Urothelium cell line (cell line): Measurements from ENCODE around the gene SHC3.

Experiments used
- DNase-seq: peaks from one replicate; pipeline ENCODE4 v3.0.0; 2011; ENCODE audit warnings: low spot score, mixed read lengths
- FAIRE-seq: peaks from 2 replicates; lab custom pipeline; 2011; peaks lifted over from hg19 to GRCh38; lab: Jason Lieb, UNC

Gene SHC3

DNA sequence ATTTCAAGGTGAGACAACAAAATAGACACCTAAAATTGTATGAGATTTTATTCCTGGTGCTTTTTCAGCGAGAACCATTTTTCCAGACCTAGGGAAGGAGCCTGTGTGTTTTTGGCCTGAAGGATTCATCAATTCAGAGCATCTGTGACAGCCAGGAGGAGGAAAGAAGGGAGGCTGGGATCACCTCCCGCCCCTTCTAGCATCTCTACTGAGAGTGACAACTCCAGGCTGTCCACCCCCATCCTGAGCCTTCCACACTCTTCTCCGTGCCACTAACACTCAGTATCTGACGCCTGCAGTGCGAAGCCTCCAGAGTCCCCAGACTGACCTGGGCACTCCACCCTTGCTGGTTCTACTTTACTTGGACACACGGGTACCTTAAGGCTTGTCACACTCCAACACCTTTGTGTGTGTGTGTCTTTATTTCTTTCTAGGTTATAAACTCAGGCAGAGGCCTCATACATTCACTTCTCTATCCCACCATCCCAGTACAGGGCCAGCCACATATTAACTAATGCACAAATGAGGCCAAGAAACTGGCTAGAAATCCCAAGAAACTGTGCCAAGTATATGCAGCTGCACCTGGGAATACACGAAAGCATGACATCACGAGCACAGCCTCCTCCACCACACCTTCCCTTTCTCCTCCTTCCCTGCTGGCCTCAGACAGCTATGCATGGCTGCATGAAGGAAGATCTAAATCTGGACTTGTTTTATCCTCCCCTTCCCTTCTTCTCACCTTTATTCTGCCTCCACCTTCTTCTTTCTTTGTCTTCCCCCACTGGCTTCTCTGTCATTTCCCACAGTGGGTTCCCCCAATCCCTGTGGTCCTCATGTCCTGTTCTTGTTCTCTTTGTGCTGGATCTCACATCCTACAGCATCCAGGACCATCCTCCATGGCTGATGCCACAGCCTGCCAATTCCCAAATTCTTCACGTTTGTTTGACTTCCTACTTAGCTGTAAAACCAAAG lies 171.3 kb downstream of the SHC3 start:
- FAIRE-seq: no peak

DNA sequence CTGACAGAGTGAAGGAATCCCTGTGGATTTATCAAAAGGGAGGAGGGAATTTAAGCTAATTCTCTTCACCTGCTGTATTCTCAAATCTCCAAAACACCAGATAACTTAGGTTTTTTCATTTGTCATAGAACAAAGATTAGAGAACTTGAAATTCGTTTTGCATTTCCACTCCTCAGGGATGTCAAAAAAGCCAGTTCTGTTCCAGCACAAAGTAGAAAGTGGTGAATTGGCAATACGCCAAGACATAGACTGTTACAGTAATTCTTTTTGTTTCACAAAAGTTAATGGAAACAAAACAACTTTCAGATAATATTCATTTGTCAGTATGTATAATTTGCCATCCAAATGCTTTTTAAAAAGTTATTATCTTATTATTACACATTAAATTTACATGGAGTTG lies 172.4 kb downstream of the SHC3 start:
- no peak for DNase-seq
- FAIRE-seq: no peak

More for the DNA sequence above, 171.3 kb downstream of the SHC3 start:
- no peak for DNase-seq

DNA sequence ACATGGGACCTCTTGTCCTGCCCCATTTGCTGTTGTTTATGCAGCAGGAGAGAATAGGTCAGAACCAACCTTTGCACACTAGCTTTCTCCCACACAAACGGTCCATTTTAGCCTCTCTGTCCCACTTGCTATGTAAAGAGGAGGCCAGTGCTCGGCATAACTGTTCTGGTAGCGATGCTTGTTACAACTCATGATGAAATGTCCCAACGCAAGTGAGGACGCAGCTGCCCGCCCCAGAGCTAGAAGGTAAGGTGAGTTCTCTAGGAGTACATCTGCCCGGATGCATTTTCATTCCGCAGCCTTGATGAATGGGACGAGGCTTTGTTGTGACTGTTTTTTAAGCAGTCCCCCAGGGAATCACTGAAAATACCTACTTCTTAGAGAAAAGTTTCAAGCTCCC lies 173.3 kb downstream of the SHC3 start:
- no peak for FAIRE-seq
- DNase-seq: no peak

DNA sequence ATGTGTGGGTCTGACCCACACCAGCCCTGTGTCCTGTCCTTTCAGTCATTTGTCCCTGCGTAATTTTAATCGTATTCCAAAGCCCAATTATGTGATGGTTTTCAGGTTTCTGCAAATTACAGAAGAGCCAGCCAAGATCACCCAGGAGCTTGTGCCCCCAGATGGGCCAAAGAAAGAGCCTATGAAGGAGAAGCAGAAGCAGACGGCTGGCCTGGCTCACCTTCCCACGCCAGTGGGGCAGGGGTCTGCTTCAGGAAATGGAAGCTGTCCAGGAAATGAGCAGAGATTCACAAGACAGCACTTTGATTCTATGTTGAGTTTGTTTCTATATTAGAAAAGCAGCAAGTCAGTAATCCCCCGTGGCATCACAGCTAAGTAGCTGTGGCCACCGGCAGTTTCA lies 175.6 kb downstream of the SHC3 start:
- DNase-seq (no peak), FAIRE-seq (no peak)

DNA sequence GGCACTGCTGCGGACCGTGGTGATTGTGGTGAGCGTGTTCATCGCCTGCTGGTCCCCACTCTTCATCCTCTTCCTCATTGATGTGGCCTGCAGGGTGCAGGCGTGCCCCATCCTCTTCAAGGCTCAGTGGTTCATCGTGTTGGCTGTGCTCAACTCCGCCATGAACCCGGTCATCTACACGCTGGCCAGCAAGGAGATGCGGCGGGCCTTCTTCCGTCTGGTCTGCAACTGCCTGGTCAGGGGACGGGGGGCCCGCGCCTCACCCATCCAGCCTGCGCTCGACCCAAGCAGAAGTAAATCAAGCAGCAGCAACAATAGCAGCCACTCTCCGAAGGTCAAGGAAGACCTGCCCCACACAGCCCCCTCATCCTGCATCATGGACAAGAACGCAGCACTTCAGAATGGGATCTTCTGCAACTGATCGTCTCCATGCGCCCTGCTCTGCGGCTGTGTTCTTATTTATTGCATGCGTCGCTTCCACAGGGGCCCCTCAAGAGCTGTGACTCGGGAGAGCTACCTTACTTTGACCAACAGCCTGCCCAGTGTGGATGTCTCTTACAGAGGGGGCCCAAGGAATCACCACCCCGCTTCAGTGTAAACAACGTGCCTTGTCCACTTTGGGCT lies 176.6 kb downstream of the SHC3 start:
- peak; percentile 44 for FAIRE-seq
- no peak for DNase-seq

DNA sequence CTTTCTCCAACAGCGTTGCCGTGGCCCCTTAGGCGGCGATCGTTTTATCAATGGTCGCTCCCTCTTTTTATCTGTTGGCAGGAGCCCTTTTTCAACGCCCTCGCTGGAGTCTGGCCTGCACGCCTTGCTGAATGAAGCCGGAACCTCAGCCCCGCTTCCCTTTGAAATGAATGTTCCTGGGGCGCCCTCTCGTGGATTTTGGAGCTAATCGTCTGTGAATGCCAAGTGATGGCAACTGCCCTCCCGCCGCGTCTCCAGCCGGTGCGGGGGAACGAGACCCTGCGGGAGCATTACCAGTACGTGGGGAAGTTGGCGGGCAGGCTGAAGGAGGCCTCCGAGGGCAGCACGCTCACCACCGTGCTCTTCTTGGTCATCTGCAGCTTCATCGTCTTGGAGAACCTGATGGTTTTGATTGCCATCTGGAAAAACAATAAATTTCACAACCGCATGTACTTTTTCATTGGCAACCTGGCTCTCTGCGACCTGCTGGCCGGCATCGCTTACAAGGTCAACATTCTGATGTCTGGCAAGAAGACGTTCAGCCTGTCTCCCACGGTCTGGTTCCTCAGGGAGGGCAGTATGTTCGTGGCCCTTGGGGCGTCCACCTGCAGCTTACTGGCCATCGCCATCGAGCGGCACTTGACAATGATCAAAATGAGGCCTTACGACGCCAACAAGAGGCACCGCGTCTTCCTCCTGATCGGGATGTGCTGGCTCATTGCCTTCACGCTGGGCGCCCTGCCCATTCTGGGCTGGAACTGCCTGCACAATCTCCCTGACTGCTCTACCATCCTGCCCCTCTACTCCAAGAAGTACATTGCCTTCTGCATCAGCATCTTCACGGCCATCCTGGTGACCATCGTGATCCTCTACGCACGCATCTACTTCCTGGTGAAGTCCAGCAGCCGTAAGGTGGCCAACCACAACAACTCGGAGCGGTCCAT lies 177.4 kb downstream of the SHC3 start:
- DNase-seq (peak; percentile 83), FAIRE-seq (no peak)

DNA sequence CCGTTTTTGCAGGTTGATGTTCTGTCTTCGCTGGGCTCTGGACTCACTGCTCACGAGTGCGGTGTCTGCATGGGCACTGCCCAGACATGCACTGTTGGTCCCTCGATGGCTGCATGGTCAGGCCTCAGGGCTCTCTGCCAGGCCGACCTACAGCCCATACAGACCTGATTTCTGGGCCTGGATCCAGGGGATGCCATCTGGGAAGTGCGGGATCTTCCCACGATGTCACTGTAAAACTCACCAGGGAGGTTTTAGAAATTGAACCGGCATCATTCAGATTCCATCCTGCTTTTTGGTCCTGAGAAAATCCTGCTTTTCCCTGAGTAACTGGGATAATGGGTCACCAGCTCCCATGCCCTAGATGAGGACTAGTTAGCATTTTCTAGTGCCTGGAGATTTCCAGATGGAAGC lies 178.2 kb downstream of the SHC3 start:
- DNase-seq (no peak), FAIRE-seq (no peak)

DNA sequence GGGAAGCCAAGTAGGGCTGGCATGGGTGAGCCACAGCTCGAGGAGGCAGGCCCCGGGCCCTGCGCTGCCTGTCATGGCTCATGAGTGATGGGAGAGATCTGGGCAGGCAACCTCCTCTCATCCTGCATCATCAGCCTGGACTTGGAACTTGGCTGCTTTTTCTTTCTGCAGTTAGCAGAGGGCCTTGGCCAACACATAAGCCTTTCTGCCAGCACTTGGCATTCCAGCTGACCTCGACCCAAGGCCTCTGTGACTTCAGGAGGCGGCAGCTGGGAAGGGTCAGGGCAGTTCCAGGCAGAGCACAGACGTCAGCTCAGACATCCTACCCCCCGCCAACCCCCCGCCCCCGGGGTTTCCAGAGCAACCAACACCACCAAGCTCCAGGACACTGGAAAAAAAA lies 179.7 kb downstream of the SHC3 start:
- no peak for DNase-seq
- no peak for FAIRE-seq

DNA sequence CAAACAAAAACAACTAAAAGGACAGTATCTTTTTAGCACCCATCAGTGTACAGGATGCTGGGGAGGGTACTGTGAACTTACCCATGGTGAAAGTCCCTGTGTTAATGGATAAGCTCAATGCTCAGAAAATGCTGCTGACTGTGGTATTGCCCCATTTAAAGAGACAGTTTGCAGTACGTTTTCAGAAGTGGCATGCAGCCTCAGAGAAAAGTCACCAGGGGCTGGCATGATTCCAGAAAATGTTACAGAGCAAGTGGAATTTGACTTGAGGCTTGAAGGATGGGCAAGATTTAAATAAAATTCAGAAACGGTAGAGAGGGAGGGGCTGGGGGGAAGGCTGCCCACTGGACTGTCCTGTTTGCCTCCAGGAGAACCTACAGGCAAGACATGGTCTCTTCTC lies 180.1 kb downstream of the SHC3 start:
- DNase-seq (no peak), FAIRE-seq (no peak)

DNA sequence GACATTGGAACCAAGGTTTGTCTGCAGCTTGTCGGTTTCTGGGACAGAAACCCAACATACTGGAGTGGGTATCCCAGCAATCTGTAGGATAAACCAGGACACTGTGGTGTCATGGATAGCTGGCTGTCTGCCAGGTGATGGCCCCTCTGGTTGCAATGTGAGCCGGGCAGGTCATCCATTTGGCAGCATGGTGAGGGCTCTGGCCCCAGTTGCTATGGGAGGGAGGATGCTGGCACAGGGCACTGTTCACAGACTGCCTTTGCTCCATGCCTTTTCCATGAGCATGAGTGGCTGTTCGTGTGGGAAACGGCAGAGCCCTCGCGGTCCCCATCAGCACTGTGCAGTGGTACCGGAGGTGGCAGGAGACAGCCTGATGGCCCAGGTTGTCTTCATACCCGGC lies 181.0 kb downstream of the SHC3 start:
- DNase-seq (no peak), FAIRE-seq (no peak)

DNA sequence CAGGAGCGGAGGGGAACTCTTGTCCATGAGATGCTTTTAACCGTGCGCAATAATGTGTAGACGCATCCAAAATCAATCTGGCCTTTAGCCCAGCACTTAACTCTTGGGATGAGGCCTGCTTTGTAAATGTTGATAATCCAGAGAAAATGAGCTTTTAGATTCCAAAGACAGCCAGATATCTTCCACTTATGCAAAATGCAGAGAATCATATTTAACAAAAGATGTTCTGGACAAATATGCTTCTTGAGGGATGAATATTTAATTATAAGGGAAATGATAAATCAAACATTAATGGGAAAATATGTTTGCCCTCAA lies 181.7 kb downstream of the SHC3 start:
- DNase-seq (no peak), FAIRE-seq (no peak)

DNA sequence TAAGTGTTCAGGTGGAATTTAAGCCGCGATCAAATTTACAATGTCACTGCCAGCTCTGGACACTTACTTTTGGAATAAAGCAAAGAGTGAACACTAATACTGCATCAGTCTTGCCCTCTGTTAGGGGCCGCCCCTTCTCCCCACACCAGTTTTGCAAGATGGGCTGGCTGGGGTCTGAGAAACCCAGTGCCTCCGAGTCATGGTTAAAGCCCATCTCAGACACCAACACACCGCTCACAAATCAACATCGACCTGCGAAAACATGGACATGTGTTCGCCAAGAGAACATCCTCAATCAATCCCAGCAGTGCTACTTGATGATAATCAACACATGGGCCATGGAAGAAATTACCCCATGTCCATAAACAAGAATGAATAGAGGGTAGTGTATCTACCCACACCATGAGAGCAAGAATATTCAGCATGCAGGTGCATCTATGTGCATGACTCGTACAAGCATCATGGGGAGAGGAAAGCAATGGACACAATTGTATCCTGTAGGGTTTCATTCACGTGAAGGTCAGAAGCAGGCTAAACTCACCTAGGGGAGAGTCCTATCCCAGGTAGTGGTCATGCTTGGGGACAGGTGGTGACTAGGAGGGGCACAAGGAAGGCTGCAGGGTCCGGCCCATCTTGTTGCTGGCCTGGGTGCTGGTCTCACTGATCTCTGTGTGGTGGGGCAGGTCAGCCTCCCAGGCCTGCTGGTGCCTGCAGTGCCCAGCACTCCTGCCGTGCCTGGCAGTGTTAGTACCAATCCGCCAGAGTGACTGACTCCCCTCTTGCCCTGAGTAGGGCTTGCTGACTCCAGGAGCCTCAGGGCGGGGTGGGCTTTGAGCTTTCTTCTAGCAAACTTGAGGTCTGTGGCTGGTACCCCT lies 182.3 kb downstream of the SHC3 start:
- no peak for FAIRE-seq
- no peak for DNase-seq

DNA sequence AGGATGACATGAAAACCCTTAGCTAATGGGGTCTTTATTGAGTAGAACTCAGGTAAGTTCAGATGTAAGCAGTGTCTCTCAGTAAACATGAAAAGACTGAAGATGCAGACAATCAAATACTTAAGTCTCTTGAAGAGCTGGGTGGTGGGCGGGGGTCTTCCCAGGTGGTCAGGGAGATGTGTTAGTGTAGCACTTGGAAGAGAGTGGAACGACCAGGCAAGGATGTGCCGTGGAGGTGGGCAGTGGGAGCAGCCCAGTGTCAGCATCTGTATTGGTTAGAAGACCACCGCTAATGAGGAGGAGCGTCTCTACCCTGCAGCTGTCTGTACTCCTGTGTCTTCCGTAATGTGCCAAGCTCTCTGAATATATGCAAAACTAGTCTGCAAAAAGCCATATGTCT lies 183.0 kb downstream of the SHC3 start:
- no peak for DNase-seq
- FAIRE-seq: no peak

DNA sequence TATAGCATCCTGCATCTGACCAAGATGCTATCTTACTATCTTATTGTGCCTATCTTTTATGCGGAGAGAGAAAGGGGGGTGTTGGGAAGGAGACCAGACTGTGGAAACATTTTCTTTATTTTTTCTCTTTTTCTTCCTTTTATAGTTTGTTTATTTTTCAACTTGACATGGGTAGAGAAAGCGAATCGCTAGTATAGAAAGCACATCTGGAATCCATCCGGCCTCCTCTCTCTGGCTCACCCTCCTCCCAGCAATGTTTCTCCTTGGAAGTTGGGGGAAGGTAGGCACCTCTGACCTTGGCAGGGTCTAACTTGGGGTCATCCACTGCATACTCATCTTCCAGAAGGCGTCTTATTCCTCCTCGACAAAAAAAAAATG lies 183.4 kb downstream of the SHC3 start:
- FAIRE-seq (no peak), DNase-seq (no peak)

DNA sequence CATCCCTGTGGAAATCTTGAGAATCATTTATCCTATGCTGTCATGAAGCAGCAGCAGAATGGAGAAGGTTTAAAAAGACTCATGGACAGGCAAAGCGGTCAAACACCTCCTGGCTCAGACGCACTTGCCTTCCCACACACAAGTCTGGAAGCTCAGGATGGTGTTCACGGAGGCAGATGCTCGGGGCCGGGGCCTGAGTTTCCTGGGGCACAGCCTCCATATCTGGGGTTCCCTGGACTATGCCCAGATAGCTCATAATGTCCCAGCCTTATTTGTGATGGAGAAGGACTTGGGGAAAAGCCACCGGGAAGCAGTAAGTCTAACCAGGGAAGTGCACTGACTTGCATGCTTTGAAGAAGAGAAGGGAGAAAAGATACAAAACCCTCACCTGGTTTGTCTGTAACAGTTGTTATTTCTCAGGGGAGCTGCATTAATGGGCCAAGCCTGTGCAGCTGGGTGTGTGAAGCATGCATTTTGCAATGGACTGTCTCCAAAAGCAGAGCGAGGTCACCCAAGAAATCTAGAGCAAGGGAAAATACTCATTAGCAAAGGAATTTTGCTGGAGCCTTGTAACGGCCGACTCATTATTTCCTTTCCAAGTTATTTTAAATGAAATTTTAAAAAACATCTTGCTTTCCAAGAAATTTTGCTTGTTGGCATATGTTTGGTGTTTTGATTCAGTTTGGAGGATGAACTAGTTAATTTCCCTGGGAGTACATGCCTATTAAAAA lies 184.0 kb downstream of the SHC3 start:
- FAIRE-seq: no peak
- DNase-seq: no peak

DNA sequence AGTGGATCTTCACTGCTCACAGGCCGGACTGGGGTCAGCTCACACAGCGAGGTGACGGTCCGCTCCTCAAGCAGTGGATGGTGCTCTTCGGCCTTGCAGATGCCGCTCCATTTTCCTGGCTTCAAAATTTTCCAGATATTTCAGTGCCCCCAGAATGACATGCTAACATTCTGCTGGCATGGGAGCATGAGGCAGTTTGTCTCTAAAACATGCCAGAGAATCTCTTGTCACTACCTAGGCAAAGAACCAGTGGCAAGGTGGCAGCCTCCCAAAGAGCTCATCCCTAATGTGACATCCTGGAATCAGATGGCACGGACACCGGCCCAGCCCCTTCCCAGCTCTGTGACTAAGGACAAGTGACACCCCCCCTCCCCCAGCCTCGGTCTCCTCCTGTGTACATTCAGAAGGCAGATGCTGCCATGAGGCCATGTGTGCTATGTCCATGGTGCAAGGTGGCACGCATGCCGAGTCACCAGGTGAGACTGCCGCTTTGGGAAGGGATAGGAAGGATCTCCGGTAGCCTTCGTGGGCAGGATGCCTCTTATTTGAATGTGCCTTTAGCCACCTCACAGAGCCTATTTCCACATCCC lies 184.7 kb downstream of the SHC3 start:
- FAIRE-seq (no peak), DNase-seq (no peak)

DNA sequence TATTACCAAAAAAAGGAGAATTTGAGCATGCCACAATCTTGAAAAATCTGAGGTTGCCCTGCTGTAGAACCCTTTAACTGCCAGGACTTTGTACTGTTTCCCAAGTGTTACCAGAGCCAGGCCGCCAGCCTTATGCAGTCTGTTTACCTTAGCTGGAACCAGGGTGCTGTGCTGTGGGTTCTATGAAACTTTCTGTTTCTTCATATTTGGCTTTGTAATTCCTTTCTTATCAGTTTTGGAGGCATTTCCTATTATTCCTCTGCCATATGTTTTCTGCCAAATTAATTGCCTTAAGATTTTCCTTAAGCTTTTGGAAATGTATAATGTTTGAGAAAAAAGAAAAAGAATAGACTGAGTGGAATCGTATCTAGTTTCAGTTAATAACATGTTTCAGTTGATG lies 185.3 kb downstream of the SHC3 start:
- FAIRE-seq (no peak), DNase-seq (no peak)

DNA sequence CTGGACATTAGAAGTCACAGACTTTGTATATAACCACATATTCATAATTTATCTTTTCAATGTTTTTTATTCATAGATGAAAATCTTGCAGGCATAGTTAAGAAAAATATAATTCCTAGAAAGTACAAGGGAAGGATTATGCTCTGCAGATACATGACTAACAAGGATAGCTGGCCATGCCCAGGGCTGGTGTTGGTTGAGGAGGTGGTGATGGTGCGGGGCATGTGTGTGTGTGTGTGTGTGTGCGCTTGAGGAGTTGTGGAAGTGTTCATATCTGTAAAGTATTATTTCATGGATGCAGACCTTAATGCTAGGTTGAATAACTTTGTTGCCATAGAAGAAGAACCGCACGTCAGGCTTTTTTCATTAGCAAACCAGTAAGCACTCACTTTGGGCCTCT lies 186.1 kb downstream of the SHC3 start:
- FAIRE-seq (no peak), DNase-seq (no peak)
